HEK293 (cell line): ENCODE results near the gene ME2.

ENCODE experiments used
- CTCF ChIA-PET: fragments of 350-600 bp; formaldehyde crosslinking; extraction: SDS; loops from one replicate; lab custom pipeline; 2021; ENCODE audit warnings: antibody characterized with exemption; lab: Yijun Ruan, JAX
- POLR2A ChIA-PET: fragments of 300-600 bp; formaldehyde crosslinking; extraction: SDS; loops from one replicate; lab custom pipeline; 2020; ENCODE audit warnings: antibody characterized with exemption, inconsistent platforms; lab: Yijun Ruan, JAX
- H3K27ac ChIP-seq: fragments of 200-500 bp; sonication (Bioruptor generic); 2 replicates; pipeline ENCODE4 v1.5.1; 2014; ENCODE audit warnings: low read depth, low read length, control low read depth, inconsistent platforms; ENCODE audit errors: extremely low read depth
- H3K36me3 ChIP-seq, 2 experiments: fragments of 200-500 bp in 1 of 2; sonication (Bioruptor generic) in 1 of 2; 1 replicate in 1 of 2; 2 replicates in 1 of 2; pipeline ENCODE4 v1.5.1; 2014 to 2017; ENCODE audit warnings: inconsistent platforms in 2 of 2, low read length in 2 of 2; ENCODE audit not compliant: control insufficient read depth in 2 of 2, insufficient read depth in 1 of 2
- H3K4me1 ChIP-seq: fragments of 200-500 bp; sonication (Bioruptor generic); 2 replicates; pipeline ENCODE4 v1.5.1; 2014; ENCODE audit warnings: mild to moderate bottlenecking, low read length, inconsistent platforms; ENCODE audit not compliant: control insufficient read depth, insufficient read depth
- H3K4me3 ChIP-seq: 2 replicates; pipeline ENCODE4 v1.5.1; 2011; ENCODE audit warnings: low read depth, mild to moderate bottlenecking, control low read depth, low read length, moderate library complexity
- H3K9me3 ChIP-seq: fragments of 200-500 bp; sonication (Bioruptor generic); 2 replicates; pipeline ENCODE4 v1.5.1; 2014; ENCODE audit warnings: low read depth, low read length, inconsistent platforms; ENCODE audit not compliant: control insufficient read depth, insufficient read depth
- GLI2 ChIP-seq: fragments of 450-650 bp; formaldehyde crosslinking; IDR thresholded peaks from 2 replicates; pipeline ENCODE4; 2017; ENCODE audit warnings: missing biosample characterization, missing genetic modification characterization, low read depth, borderline replicate concordance
- IKZF3 ChIP-seq: fragments of 450-650 bp; IDR thresholded peaks from 2 replicates; pipeline ENCODE4 v1.5.0; 2018; ENCODE audit warnings: missing biosample characterization, mild to moderate bottlenecking, missing genetic modification characterization, moderate library complexity
- KLF9 ChIP-seq: fragments of 450-650 bp; formaldehyde crosslinking; IDR thresholded peaks from 2 replicates; pipeline ENCODE4 v1.5.1; 2016; ENCODE audit warnings: missing biosample characterization, missing genetic modification characterization, low read depth
- PRDM1 ChIP-seq: fragments of 450-650 bp; formaldehyde crosslinking; IDR thresholded peaks from 2 replicates; pipeline ENCODE4; 2016; ENCODE audit warnings: missing biosample characterization, missing genetic modification characterization
- PRDM6 ChIP-seq: fragments of 450-650 bp; formaldehyde crosslinking; IDR thresholded peaks from 2 replicates; pipeline ENCODE4 v1.5.1; 2017; ENCODE audit warnings: missing biosample characterization, missing genetic modification characterization
- REPIN1 ChIP-seq: fragments of 450-650 bp; formaldehyde crosslinking; IDR thresholded peaks from 2 replicates; pipeline ENCODE4 v1.5.1; 2017; ENCODE audit warnings: missing biosample characterization, missing genetic modification characterization, low read depth
- REST ChIP-seq: fragments of 450-650 bp; formaldehyde crosslinking; IDR thresholded peaks from 2 replicates; pipeline ENCODE4 v1.5.1; 2016; ENCODE audit warnings: missing biosample characterization, missing genetic modification characterization
- SETDB1 ChIP-seq: IDR thresholded peaks from one replicate; pipeline ENCODE4 v1.6.1; 2017; ENCODE audit warnings: mild to moderate bottlenecking, low read length, moderate library complexity, mixed read lengths; ENCODE audit not compliant: insufficient read length
- YY1 ChIP-seq: fragments of 450-650 bp; formaldehyde crosslinking; IDR thresholded peaks from 2 replicates; pipeline ENCODE4 v1.5.1; 2018; ENCODE audit warnings: missing biosample characterization, missing genetic modification characterization
- ZBTB48 ChIP-seq: fragments of 450-650 bp; formaldehyde crosslinking; IDR thresholded peaks from 2 replicates; pipeline ENCODE4 v1.5.1; 2016; ENCODE audit warnings: missing biosample characterization, missing genetic modification characterization
- ZNF121 ChIP-seq: fragments of 450-650 bp; formaldehyde crosslinking; IDR thresholded peaks from 2 replicates; pipeline ENCODE4 v1.5.1; 2016; ENCODE audit warnings: missing biosample characterization, missing genetic modification characterization
- ZNF132 ChIP-seq: fragments of 450-650 bp; formaldehyde crosslinking; IDR thresholded peaks from 2 replicates; pipeline ENCODE4 v1.5.1; 2017; ENCODE audit warnings: missing biosample characterization, missing genetic modification characterization, borderline replicate concordance
- ZNF133 ChIP-seq: fragments of 450-650 bp; formaldehyde crosslinking; IDR thresholded peaks from 2 replicates; pipeline ENCODE4 v1.5.1; 2016; ENCODE audit warnings: missing biosample characterization, missing genetic modification characterization
- ZNF138 ChIP-seq: fragments of 450-650 bp; formaldehyde crosslinking; IDR thresholded peaks from 2 replicates; pipeline ENCODE4 v1.5.1; 2016; ENCODE audit warnings: missing biosample characterization, missing genetic modification characterization, borderline replicate concordance
- ZNF155 ChIP-seq: fragments of 450-650 bp; formaldehyde crosslinking; IDR thresholded peaks from 2 replicates; pipeline ENCODE4 v1.5.1; 2016; ENCODE audit warnings: missing biosample characterization, missing genetic modification characterization
- ZNF239 ChIP-seq: fragments of 450-650 bp; formaldehyde crosslinking; IDR thresholded peaks from 2 replicates; pipeline ENCODE4 v1.5.1; 2016; ENCODE audit warnings: missing biosample characterization, missing genetic modification characterization
- ZNF324 ChIP-seq: fragments of 450-650 bp; formaldehyde crosslinking; IDR thresholded peaks from 2 replicates; pipeline ENCODE4 v1.5.1; 2016; ENCODE audit warnings: missing biosample characterization, missing genetic modification characterization
- ZNF416 ChIP-seq: fragments of 450-650 bp; formaldehyde crosslinking; IDR thresholded peaks from 2 replicates; pipeline ENCODE4 v1.5.1; 2016; ENCODE audit warnings: missing biosample characterization, missing genetic modification characterization
- ZNF596 ChIP-seq: fragments of 450-650 bp; IDR thresholded peaks from 2 replicates; pipeline ENCODE4 v1.5.0; 2018; ENCODE audit warnings: missing biosample characterization, mild to moderate bottlenecking, missing genetic modification characterization, moderate library complexity
- ZNF600 ChIP-seq: fragments of 450-650 bp; formaldehyde crosslinking; IDR thresholded peaks from 2 replicates; pipeline ENCODE4 v1.5.1; 2016; ENCODE audit warnings: missing biosample characterization, missing genetic modification characterization
- ZNF677 ChIP-seq: fragments of 450-650 bp; IDR thresholded peaks from 2 replicates; pipeline ENCODE4 v1.5.0; 2018; ENCODE audit warnings: missing biosample characterization, mild to moderate bottlenecking, missing genetic modification characterization, moderate library complexity
- ZNF837 ChIP-seq: fragments of 450-650 bp; formaldehyde crosslinking; IDR thresholded peaks from 2 replicates; pipeline ENCODE4 v1.5.1; 2016; ENCODE audit warnings: missing biosample characterization, missing genetic modification characterization
- ZNF843 ChIP-seq: fragments of 450-650 bp; formaldehyde crosslinking; IDR thresholded peaks from 2 replicates; pipeline ENCODE4 v1.5.1; 2016; ENCODE audit warnings: missing biosample characterization, missing genetic modification characterization
- TF ChIP-seq, protein P1 (sequence below): fragments of 450-650 bp; formaldehyde crosslinking; IDR thresholded peaks from 2 replicates; pipeline ENCODE4 v1.5.1; 2016; ENCODE audit warnings: missing biosample characterization, missing genetic modification characterization
- TF ChIP-seq, protein P2 (sequence below): fragments of 450-650 bp; formaldehyde crosslinking; IDR thresholded peaks from 2 replicates; pipeline ENCODE4 v1.5.1; 2016; ENCODE audit warnings: missing biosample characterization, missing genetic modification characterization

Gene ME2

DNA sequence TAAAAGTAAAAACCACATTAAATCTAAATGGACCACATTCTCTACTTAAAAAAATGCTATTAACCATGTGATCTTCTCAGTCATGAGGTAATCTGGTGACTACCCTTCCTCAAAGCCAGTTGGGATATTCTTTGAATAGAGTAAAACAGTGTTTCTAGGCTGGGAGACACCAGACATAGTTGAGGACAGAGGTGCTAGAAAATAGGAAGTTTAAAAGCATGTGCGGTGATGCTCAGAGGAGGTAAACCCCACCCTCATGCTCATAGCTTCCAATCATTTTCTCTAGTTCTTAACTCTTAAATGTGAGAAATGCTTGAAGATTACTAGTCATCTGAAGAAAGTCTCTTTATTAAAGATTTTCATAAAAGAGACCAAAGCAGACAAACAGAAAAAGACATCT lies 58.3 kb downstream of the ME2 start (continued):
- TF ChIP-seq, protein P1, sequence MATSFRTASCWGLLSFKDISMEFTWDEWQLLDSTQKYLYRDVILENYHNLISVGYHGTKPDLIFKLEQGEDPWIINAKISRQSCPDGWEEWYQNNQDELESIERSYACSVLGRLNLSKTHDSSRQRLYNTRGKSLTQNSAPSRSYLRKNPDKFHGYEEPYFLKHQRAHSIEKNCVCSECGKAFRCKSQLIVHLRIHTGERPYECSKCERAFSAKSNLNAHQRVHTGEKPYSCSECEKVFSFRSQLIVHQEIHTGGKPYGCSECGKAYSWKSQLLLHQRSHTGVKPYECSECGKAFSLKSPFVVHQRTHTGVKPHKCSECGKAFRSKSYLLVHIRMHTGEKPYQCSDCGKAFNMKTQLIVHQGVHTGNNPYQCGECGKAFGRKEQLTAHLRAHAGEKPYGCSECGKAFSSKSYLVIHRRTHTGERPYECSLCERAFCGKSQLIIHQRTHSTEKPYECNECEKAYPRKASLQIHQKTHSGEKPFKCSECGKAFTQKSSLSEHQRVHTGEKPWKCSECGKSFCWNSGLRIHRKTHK: no peak
- no peak for TF ChIP-seq PRDM6 (tag by site-specific recombination)
- TF ChIP-seq ZNF155: no peak
- no peak for TF ChIP-seq ZNF324 (tag by site-specific recombination)

GRCh38 chr18:50938912-50939311 lies 60.0 kb downstream of the ME2 start:
- H3K27ac ChIP-seq: no peak overlapping the region
- no peaks in the 10 kb centered on the region for H3K9me3 ChIP-seq
- ChIA-PET CTCF (interaction anchor here (0.6 to 1.0 kb wide), 3 partner anchors 21 to 120 kb away, joined by 4 to 6 read pairs (median 4); no protein-coding TSS in a partner anchor), POLR2A (interaction anchor here (0.6 kb wide), 1 partner anchor 119 kb away, joined by 4 read pairs; no protein-coding TSS in a partner anchor)
- H3K4me1 ChIP-seq: no peaks in the 10 kb centered on the region
- H3K36me3 ChIP-seq: peaks cover 4 to 25% of the 10 kb centered on the region in 2 experiments
- no peak overlapping the region for H3K4me3 ChIP-seq
- TF ChIP-seq PRDM1 (0 out of 2 replicates have a peak, but pooled peaks have one; percentile 34), ZNF600 (no peak), ZNF416 (tag by site-specific recombination) (no peak)
- TF ChIP-seq, protein P2, sequence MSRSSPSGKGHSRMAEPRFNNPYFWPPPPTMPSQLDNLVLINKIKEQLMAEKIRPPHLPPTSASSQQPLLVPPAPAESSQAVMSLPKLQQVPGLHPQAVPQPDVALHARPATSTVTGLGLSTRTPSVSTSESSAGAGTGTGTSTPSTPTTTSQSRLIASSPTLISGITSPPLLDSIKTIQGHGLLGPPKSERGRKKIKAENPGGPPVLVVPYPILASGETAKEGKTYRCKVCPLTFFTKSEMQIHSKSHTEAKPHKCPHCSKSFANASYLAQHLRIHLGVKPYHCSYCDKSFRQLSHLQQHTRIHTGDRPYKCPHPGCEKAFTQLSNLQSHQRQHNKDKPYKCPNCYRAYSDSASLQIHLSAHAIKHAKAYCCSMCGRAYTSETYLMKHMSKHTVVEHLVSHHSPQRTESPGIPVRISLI: peak; percentile 68; the same call in 1 of the 2 replicates

DNA sequence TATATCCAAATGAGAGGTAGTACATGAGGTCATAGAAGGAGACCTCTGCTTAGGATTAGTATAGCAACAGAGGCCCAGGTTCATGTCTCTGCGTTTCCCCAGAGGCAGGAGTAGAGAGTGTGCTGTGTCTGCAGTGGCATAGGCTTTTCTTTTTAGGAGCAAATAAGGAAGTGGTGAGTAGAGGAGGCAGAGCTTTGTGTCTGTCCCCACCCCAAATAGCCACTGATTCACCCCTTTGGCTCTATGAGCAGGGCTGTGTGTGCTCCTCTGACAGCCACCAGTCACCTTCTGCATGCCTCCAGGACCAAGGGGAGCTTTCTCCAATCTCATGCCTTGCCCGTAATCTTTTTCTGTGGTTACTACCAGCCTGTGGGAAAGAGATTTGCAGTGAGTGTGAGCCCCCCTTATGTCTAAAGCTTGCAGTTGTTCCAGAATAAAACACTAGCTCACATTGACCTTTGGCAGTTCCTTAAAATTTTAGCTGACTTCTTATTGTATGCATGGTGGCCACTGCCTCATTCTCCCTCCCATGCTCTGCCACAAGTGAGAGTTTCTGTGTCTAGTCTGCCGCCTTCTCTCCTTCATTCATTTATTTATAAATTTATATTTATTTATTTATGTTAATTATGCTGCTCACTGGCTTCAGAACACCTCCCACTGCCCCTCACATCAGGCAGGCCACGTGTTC lies 65.5 kb downstream of the ME2 start:
- POLR2A ChIA-PET: no interaction called here
- Histone ChIP-seq H3K4me3 (no peak overlapping the region), H3K9me3 (no peaks in the 10 kb centered on the region), H3K4me1 (no peaks in the 10 kb centered on the region), H3K27ac (no peak overlapping the region), H3K36me3 (peaks cover 6 to 29% of the 10 kb centered on the region in 2 experiments)
- CTCF ChIA-PET: interaction anchor here (0.6 kb wide), 1 partner anchor 13 kb away, joined by 3 read pairs; no protein-coding TSS in a partner anchor
- TF ChIP-seq SETDB1 (no peak), ZNF843 (tag by site-specific recombination) (no peak), ZNF138 (tag by site-specific recombination) (no peak), IKZF3 (tag by site-specific recombination) (no peak), YY1 (tag by site-specific recombination) (no peak), ZNF121 (tag by site-specific recombination) (no peak), ZNF132 (tag by site-specific recombination) (no peak), REPIN1 (tag by site-specific recombination) (no peak), ZNF837 (no peak), REST (tag by site-specific recombination) (no peak), ZNF239 (tag by site-specific recombination) (no peak), ZBTB48 (tag by site-specific recombination) (no peak), ZNF133 (tag by site-specific recombination) (no peak), GLI2 (no peak), ZNF596 (tag by site-specific recombination) (no peak), ZNF677 (tag by site-specific recombination) (no peak), KLF9 (tag by site-specific recombination) (no peak)
